HEK293 (cell line): ENCODE results near the gene KRT7.
A peak's percentile ranks its signal among the peaks of the same experiment; 100 is the strongest.

Experiments
- BCL11B ChIP-seq: fragments of 450-650 bp; formaldehyde crosslinking; IDR thresholded peaks from 2 replicates; pipeline ENCODE4 v1.5.1; 2016; ENCODE audit warnings: low read depth, missing biosample characterization, missing genetic modification characterization
- BCL6B ChIP-seq: fragments of 450-650 bp; formaldehyde crosslinking; IDR thresholded peaks from 2 replicates; pipeline ENCODE4 v1.5.1; 2017; ENCODE audit warnings: missing biosample characterization, missing genetic modification characterization
- ELK4 ChIP-seq: IDR thresholded peaks from 2 replicates; pipeline ENCODE4 v1.6.1; 2011; ENCODE audit warnings: mild to moderate bottlenecking, low read depth, low read length, borderline replicate concordance
- GLIS1 ChIP-seq: fragments of 450-650 bp; formaldehyde crosslinking; IDR thresholded peaks from 2 replicates; pipeline ENCODE4 v1.5.1; 2016; ENCODE audit warnings: missing biosample characterization, missing genetic modification characterization
- KLF7 ChIP-seq: fragments of 450-650 bp; formaldehyde crosslinking; IDR thresholded peaks from 2 replicates; pipeline ENCODE4 v1.5.1; 2016; ENCODE audit warnings: missing biosample characterization, missing genetic modification characterization, borderline replicate concordance
- MEIS1 ChIP-seq: sonication (generic); formaldehyde crosslinking; IDR thresholded peaks from 2 replicates; pipeline ENCODE4 v1.8.1; 2022; ENCODE audit warnings: missing genetic modification reagents, mild to moderate bottlenecking, borderline replicate concordance
- RBAK ChIP-seq: fragments of 450-650 bp; formaldehyde crosslinking; IDR thresholded peaks from 2 replicates; pipeline ENCODE4 v1.5.1; 2016; ENCODE audit warnings: missing biosample characterization, missing genetic modification characterization
- REPIN1 ChIP-seq: fragments of 450-650 bp; formaldehyde crosslinking; IDR thresholded peaks from 2 replicates; pipeline ENCODE4 v1.5.1; 2017; ENCODE audit warnings: missing biosample characterization, missing genetic modification characterization, low read depth
- SCRT1 ChIP-seq: fragments of 450-650 bp; formaldehyde crosslinking; IDR thresholded peaks from 2 replicates; pipeline ENCODE4 v1.5.1; 2016; ENCODE audit warnings: missing biosample characterization, missing genetic modification characterization, borderline replicate concordance
- TSHZ1 ChIP-seq: fragments of 450-650 bp; formaldehyde crosslinking; IDR thresholded peaks from 2 replicates; pipeline ENCODE4 v1.5.1; 2016; ENCODE audit warnings: missing biosample characterization, missing genetic modification characterization, borderline replicate concordance
- ZBTB10 ChIP-seq: fragments of 450-650 bp; formaldehyde crosslinking; IDR thresholded peaks from 2 replicates; pipeline ENCODE4 v1.5.1; 2016; ENCODE audit warnings: missing biosample characterization, missing genetic modification characterization
- ZBTB21 ChIP-seq: fragments of 450-650 bp; formaldehyde crosslinking; IDR thresholded peaks from 2 replicates; pipeline ENCODE4 v1.5.1; 2017; ENCODE audit warnings: missing biosample characterization, missing genetic modification characterization
- ZBTB7A ChIP-seq: fragments of 450-650 bp; formaldehyde crosslinking; IDR thresholded peaks from 2 replicates; pipeline ENCODE4 v1.5.1; 2016; ENCODE audit warnings: low read depth, missing biosample characterization, missing genetic modification characterization
- ZFP41 ChIP-seq: fragments of 450-650 bp; formaldehyde crosslinking; IDR thresholded peaks from 2 replicates; pipeline ENCODE4 v1.5.1; 2016; ENCODE audit warnings: missing biosample characterization, missing genetic modification characterization, borderline replicate concordance
- ZNF10 ChIP-seq: fragments of 450-650 bp; formaldehyde crosslinking; IDR thresholded peaks from 2 replicates; pipeline ENCODE4 v1.5.1; 2017; ENCODE audit warnings: missing biosample characterization, missing genetic modification characterization
- ZNF146 ChIP-seq: fragments of 450-650 bp; formaldehyde crosslinking; IDR thresholded peaks from 2 replicates; pipeline ENCODE4 v1.5.1; 2016; ENCODE audit warnings: missing biosample characterization, missing genetic modification characterization
- ZNF174 ChIP-seq: fragments of 450-650 bp; formaldehyde crosslinking; IDR thresholded peaks from 2 replicates; pipeline ENCODE4 v1.5.0; 2017; ENCODE audit warnings: missing biosample characterization, mild to moderate bottlenecking, missing genetic modification characterization
- ZNF239 ChIP-seq: fragments of 450-650 bp; formaldehyde crosslinking; IDR thresholded peaks from 2 replicates; pipeline ENCODE4 v1.5.1; 2016; ENCODE audit warnings: missing biosample characterization, missing genetic modification characterization
- ZNF24 ChIP-seq: fragments of 450-650 bp; formaldehyde crosslinking; IDR thresholded peaks from 2 replicates; pipeline ENCODE4 v1.5.1; 2016; ENCODE audit warnings: missing biosample characterization, missing genetic modification characterization
- ZNF266 ChIP-seq: fragments of 450-650 bp; formaldehyde crosslinking; IDR thresholded peaks from 2 replicates; pipeline ENCODE4 v1.5.1; 2016; ENCODE audit warnings: missing biosample characterization, missing genetic modification characterization, low read depth
- ZNF292 ChIP-seq: fragments of 450-650 bp; formaldehyde crosslinking; IDR thresholded peaks from 2 replicates; pipeline ENCODE4 v1.5.1; 2016; ENCODE audit warnings: low read depth, missing biosample characterization, missing genetic modification characterization, borderline replicate concordance
- ZNF416 ChIP-seq: fragments of 450-650 bp; formaldehyde crosslinking; IDR thresholded peaks from 2 replicates; pipeline ENCODE4 v1.5.1; 2016; ENCODE audit warnings: missing biosample characterization, missing genetic modification characterization
- ZNF426 ChIP-seq: fragments of 450-650 bp; formaldehyde crosslinking; IDR thresholded peaks from 2 replicates; pipeline ENCODE4 v1.5.1; 2017; ENCODE audit warnings: missing biosample characterization, missing genetic modification characterization, mild to moderate bottlenecking, inconsistent platforms, moderate library complexity
- ZNF433 ChIP-seq: fragments of 450-650 bp; formaldehyde crosslinking; IDR thresholded peaks from 2 replicates; pipeline ENCODE4 v1.5.1; 2016; ENCODE audit warnings: missing biosample characterization, missing genetic modification characterization, low read depth
- ZNF488 ChIP-seq: fragments of 450-650 bp; formaldehyde crosslinking; IDR thresholded peaks from 2 replicates; pipeline ENCODE4 v1.5.1; 2016; ENCODE audit warnings: missing biosample characterization, missing genetic modification characterization
- ZNF529 ChIP-seq: fragments of 450-650 bp; formaldehyde crosslinking; IDR thresholded peaks from 2 replicates; pipeline ENCODE4 v1.5.1; 2017; ENCODE audit warnings: missing genetic modification characterization, missing biosample characterization; ENCODE audit not compliant: insufficient replicate concordance
- ZNF596 ChIP-seq: fragments of 450-650 bp; IDR thresholded peaks from 2 replicates; pipeline ENCODE4 v1.5.0; 2018; ENCODE audit warnings: missing biosample characterization, mild to moderate bottlenecking, missing genetic modification characterization, moderate library complexity
- ZNF610 ChIP-seq: fragments of 450-650 bp; formaldehyde crosslinking; IDR thresholded peaks from 2 replicates; pipeline ENCODE4 v1.5.1; 2016; ENCODE audit warnings: missing biosample characterization, missing genetic modification characterization, borderline replicate concordance
- ZNF623 ChIP-seq: fragments of 450-650 bp; formaldehyde crosslinking; IDR thresholded peaks from 2 replicates; pipeline ENCODE4 v1.5.1; 2016; ENCODE audit warnings: missing biosample characterization, missing genetic modification characterization
- ZNF629 ChIP-seq: fragments of 450-650 bp; formaldehyde crosslinking; IDR thresholded peaks from 2 replicates; pipeline ENCODE4 v1.5.1; 2017; ENCODE audit warnings: missing biosample characterization, missing genetic modification characterization
- ZNF660 ChIP-seq: fragments of 450-650 bp; IDR thresholded peaks from 2 replicates; pipeline ENCODE4 v1.5.1; 2018; ENCODE audit warnings: missing biosample characterization, mild to moderate bottlenecking, missing genetic modification characterization
- ZNF768 ChIP-seq: fragments of 450-650 bp; formaldehyde crosslinking; IDR thresholded peaks from 2 replicates; pipeline ENCODE4 v1.5.1; 2018; ENCODE audit warnings: missing biosample characterization, mild to moderate bottlenecking, missing genetic modification characterization
- ZSCAN30 ChIP-seq: fragments of 450-650 bp; IDR thresholded peaks from 2 replicates; pipeline ENCODE4 v1.5.1; 2018; ENCODE audit warnings: missing biosample characterization, mild to moderate bottlenecking, missing genetic modification characterization, moderate library complexity

Gene KRT7

GRCh38 chr12:52280319-52280795 is 47.3 kb downstream of the KRT7 start (continued):
- no peak for TF ChIP-seq KLF7
- no peak for TF ChIP-seq BCL11B (tag by site-specific recombination)
- peak; percentile 98 for TF ChIP-seq BCL6B (tag by site-specific recombination)
- no peak for TF ChIP-seq ZNF24 (tag by site-specific recombination)
- no peak for TF ChIP-seq ZFP41 (tag by site-specific recombination)
- TF ChIP-seq ZNF623 (tag by site-specific recombination): no peak
- TF ChIP-seq ZSCAN30 (tag by site-specific recombination): no peak
- TF ChIP-seq GLIS1 (tag by site-specific recombination): peak; percentile 37; the same call in 1 of the 2 replicates
- TF ChIP-seq ZNF174 (tag by site-specific recombination): no peak
- no peak for TF ChIP-seq ZNF596 (tag by site-specific recombination)
- no peak for TF ChIP-seq ZNF433 (tag by site-specific recombination)
- TF ChIP-seq SCRT1: no peak
- TF ChIP-seq ZNF660 (tag by site-specific recombination): peak; percentile 69; the same call in 1 of the 2 replicates
- TF ChIP-seq ELK4: no peak
- peak; percentile 79 for TF ChIP-seq ZNF629 (tag by site-specific recombination)
- no peak for TF ChIP-seq ZNF292 (tag by site-specific recombination)
- TF ChIP-seq ZNF10 (tag by site-specific recombination): no peak
- TF ChIP-seq RBAK (tag by site-specific recombination): no peak
- no peak for TF ChIP-seq ZNF146 (tag by site-specific recombination)
- no peak for TF ChIP-seq ZNF426 (tag by site-specific recombination)
- TF ChIP-seq REPIN1 (tag by site-specific recombination): no peak
- TF ChIP-seq ZBTB21 (tag by site-specific recombination): peak; percentile 80
- TF ChIP-seq TSHZ1 (tag by site-specific recombination): no peak
- TF ChIP-seq ZBTB10 (tag by site-specific recombination): peak; percentile 43; the same call in 1 of the 2 replicates
- no peak for TF ChIP-seq MEIS1 (CRISPR knock-in tag)
- no peak for TF ChIP-seq ZBTB7A (tag by site-specific recombination)
- TF ChIP-seq ZNF266 (tag by site-specific recombination): no peak
- no peak for TF ChIP-seq ZNF529 (tag by site-specific recombination)
- TF ChIP-seq ZNF768: no peak
- no peak for TF ChIP-seq ZNF416 (tag by site-specific recombination)
- no peak for TF ChIP-seq ZNF488 (tag by site-specific recombination)
- no peak for TF ChIP-seq ZNF239 (tag by site-specific recombination)
- TF ChIP-seq ZNF610: no peak
